Fibroblast of villous mesenchyme (primary cell): Measurements from ENCODE around the gene TNRC6B. TPM values are rescaled to one million over a fixed set of nuclear protein-coding genes. Genes with fewer than 3 reads are reported as not detected.

Source experiments
- DNase-seq: peaks from one replicate; pipeline ENCODE4 v3.0.0-alpha.2; 2010; ENCODE audit warnings: low read depth
- H3K4me3 ChIP-seq: 2 replicates; pipeline ENCODE4 v1.5.1; 2011; ENCODE audit warnings: low read depth, mild to moderate bottlenecking, low read length
- total RNA-seq: library from RNA; depleted of rRNA; stranded (reverse); fragments of >200 nt; gene quantifications from 2 replicates; pipeline ENCODE4 v1.2.3, GENCODE V29; 2012
- TF ChIP-seq, protein P1 (sequence below): IDR thresholded peaks from 2 replicates; pipeline ENCODE4 v1.5.1; 2012; ENCODE audit warnings: low read depth, mild to moderate bottlenecking, low read length; ENCODE audit not compliant: insufficient read depth

TNRC6B gene
- total RNA-seq, 1 donor: 23.3 TPM

DNA sequence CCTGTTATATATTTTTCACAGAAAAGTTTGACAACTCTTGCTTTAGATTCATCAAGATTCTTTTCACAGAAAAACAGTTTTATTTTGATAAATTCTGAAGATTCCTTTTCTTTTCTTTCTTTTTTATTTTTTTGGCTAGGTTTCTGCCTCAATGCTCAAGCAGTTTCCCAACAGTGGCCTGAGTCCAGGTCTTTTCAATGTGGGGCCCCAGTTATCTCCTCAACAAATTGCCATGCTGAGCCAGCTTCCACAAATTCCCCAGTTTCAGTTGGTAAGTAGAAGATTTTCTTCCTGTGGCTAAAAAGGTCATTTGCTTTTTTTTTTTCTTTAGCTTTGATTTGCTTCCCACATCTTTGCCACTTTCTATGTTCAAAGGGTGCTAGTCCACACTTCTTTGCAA, 122.6 kb downstream of the TNRC6B start:
- DNase-seq: no peak
- TF ChIP-seq, protein P1, sequence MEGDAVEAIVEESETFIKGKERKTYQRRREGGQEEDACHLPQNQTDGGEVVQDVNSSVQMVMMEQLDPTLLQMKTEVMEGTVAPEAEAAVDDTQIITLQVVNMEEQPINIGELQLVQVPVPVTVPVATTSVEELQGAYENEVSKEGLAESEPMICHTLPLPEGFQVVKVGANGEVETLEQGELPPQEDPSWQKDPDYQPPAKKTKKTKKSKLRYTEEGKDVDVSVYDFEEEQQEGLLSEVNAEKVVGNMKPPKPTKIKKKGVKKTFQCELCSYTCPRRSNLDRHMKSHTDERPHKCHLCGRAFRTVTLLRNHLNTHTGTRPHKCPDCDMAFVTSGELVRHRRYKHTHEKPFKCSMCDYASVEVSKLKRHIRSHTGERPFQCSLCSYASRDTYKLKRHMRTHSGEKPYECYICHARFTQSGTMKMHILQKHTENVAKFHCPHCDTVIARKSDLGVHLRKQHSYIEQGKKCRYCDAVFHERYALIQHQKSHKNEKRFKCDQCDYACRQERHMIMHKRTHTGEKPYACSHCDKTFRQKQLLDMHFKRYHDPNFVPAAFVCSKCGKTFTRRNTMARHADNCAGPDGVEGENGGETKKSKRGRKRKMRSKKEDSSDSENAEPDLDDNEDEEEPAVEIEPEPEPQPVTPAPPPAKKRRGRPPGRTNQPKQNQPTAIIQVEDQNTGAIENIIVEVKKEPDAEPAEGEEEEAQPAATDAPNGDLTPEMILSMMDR: no peak
- H3K4me3 ChIP-seq: no peak overlapping the region

DNA sequence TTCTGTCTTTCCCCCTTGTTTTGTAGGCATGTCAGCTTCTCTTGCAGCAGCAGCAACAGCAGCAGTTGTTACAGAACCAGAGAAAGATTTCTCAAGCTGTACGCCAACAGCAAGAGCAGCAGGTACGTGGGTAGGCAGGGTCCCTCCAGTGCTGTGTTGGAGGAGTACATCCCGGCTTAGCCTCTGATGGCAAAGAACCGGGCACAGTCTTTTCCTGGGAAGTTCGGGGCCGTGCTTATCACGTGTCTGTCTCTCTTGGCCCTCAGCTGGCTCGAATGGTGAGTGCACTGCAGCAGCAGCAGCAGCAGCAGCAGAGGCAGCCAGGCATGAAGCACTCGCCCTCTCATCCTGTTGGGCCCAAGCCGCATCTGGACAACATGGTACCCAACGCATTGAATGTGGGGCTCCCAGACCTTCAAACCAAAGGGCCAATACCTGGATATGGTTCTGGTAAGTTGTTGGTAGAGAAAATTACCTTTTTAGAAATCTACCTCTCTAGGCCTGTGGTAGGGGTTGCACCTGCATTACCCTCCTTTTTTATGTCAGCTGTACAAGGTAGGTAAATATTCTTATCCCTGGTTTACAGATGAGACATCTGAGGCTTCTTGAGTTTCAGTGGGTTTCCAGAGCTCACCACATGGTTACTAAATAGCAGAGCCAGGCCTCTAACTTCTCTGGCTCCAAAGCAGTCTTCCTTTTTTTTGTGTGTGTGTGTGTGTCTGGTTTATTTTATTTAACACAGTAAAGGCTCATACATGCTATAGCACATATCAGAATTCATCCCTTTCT, 123.4 kb downstream of the TNRC6B start:
- DNase-seq: no peak
- TF ChIP-seq, protein P1: no peak
- no peak overlapping the region for H3K4me3 ChIP-seq

DNA sequence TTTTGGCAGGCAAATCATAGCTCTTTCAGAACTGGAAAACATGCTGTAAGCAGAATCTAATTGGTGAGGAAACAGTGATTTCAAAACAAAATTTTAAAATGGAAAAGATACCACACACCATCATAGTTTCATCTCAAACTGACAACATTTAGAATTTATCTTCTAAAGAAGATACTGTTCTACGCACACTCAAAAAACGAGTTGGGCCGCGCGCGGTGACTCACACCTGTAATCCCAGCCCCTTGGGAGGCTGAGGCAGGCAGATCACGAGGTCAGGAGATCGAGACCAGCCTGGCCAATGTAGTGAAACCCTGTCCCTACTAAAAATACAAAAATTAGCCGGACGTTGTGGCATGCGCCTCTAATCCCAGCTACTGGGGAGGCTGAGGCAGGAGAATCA, 124.4 kb downstream of the TNRC6B start:
- no peak overlapping the region for H3K4me3 ChIP-seq
- TF ChIP-seq, protein P1: no peak
- no peak for DNase-seq

DNA sequence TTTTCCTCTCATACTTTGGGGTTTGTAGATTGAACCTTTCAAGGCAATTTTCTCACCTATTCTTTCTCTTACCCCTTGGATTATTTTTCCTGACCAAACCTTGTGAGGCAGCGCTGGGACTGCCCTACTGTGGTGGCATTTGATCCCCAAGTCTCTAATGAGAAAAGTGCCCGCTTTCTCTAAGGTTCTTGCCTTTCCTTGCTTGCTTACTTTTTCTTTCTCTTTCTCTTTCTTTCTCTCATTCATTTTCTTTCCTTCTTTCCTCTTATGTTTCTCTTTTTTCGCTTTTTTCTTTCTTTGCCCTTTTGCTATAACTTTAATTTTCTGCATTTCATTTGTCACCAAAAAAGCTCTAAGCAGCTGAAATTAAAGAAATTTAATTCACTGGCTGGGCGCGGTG, 127.9 kb downstream of the TNRC6B start:
- no peak overlapping the region for H3K4me3 ChIP-seq
- DNase-seq: no peak
- TF ChIP-seq, protein P1: no peak

DNA sequence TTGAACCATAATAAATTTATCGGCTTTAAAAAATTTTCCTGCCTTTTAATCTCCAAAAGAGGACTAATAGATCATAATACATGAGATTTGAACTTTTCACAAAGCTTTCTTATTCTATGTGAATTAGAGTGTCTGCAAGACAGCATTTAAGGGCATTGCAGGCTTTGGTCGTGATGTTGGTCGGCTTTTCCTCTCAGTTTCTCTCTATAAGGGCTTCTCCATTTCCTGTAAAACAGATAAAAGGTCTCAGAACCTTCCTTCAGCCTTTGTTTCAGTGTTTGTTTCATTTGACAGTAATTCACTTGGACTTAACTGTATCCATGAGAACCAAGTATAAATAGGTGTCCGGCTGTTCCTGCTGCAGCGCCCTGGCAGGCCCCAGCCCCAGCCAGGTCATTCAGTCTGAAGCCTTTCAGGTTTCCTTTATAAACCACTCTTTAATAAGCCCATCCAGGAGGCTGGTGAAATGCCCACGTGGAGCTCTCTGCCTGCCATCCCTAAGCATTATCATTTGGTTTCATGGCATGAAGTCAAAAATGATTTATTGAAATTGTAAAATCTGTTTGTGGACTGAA, 131.4 kb downstream of the TNRC6B start:
- H3K4me3 ChIP-seq: no peak overlapping the region
- TF ChIP-seq, protein P1: no peak
- DNase-seq: no peak

DNA sequence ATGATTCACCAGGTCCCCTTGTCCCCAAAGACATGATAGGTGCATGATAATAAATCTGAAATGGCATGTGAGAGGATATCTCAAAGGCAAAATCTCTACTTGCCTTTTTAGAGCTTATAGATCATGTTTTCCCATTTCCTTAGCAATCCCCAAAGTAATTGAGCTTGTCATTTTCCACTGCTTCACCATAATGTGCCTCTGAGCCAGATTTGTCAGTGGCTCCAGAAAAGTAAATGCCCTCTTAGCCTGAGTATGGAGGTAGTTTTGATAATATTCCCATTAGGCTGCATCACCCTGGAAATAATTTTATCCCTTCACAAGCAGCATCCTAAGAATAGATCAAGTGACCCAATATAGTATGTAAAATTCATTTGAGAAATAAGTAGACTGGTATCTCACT, 131.9 kb downstream of the TNRC6B start:
- TF ChIP-seq, protein P1: no peak
- no peak overlapping the region for H3K4me3 ChIP-seq
- DNase-seq: no peak
